HG03025 (cell line): Measurements from ENCODE around the gene HIPK2.
"Not testable (repeated sequence)": the region's sequence is repeated elsewhere in the genome, so short reads cannot be mapped to it uniquely, and the experiment has no call there.

Experiments
- ATAC-seq: cut with Tn5 transposase; IDR thresholded peaks from one replicate; pipeline ENCODE4 v1.9.1; 2021; ENCODE audit warnings: mild to moderate bottlenecking, moderate library complexity; ENCODE audit not compliant: unreplicated experiment, low FRiP score

HIPK2 gene

GRCh38 chr7:139679731-139680594 is 97.8 kb downstream of the HIPK2 start:
- ATAC-seq: no peak

DNA sequence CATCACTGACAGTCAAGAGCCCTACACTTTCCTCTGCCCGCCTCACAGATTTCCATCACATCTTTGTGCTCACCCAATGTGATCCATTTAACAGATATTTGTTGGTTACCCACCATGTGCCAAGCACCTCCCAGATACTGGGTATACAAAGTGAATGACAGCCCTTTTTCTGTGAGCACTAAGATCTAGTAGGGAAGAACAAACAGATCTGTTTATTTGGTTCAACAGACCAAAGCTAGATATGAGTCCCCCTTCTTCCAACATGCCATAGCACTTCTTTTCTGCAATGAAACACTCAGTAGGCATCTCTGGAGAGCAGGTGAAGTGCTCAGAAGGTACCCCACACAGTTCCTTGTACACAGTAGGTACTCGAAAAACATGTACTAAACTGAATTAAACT is 101.4 kb downstream of the HIPK2 start:
- no peak for ATAC-seq

DNA sequence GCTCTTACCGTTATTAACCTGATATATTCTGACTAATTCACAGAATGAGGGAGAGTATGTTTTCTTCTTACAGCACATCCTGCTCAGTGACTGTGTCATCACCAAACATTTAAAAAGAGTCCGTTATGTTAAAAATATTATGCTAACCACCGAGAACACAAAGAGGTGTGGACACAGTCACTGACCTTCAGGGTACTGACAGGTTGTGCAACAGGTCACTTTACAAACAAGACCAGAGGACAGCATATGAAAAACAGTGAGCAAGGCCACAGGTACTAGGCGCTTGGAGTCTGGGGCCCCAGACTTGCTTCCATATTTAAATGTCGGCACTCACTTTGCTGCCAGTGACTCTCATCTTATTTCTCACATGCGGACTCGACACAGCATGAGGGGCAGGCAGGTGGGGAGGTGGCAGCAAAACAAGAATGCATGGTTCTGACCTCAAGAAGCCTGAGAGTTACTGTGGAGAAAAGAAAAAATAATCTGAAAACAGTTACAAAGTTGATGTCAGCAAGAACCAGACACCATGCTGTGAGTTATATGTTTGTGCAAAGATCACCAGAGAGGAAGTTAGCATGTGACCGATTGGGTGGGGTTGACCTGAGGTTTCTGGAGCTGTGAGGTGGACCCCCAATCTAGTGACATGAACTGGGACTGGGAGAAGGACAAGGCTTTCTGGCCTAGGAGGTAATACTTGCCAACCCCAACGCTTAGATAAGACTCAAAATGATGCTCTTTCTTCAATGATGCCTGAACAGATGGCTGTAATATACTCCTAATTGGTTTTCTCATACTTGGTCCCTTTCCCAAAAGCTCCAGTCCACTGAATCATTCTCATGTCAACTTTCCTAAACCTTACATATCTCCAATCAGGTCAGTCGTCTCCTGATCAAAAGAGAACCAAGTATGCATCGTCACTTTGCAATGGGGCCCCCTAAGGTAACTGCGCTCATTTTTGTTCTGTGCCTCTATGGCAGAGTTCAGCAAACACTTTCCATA is 102.4 kb downstream of the HIPK2 start:
- ATAC-seq: no peak

DNA sequence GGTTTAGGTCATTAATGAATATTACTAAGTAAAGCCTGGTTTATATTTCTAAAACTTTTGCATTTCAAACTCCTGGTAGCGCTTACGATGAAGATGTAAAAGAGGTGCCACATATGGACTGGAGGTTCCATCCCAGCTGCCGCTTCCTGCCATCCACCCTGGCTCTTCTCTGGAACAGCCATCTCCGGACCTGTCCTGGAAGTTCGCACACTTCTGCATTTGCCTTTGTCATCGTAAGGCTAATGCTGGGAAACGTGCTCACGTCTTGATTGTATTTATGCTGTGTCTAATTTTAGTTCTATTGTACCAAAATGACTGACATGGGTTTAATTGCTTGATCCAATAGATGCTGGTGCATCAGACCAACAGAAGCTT is 103.1 kb downstream of the HIPK2 start:
- ATAC-seq: no peak

- ATAC-seq: no peak
These were observed 103.5 kb downstream of the HIPK2 start for GRCh38 chr7:139674341-139674740.

DNA sequence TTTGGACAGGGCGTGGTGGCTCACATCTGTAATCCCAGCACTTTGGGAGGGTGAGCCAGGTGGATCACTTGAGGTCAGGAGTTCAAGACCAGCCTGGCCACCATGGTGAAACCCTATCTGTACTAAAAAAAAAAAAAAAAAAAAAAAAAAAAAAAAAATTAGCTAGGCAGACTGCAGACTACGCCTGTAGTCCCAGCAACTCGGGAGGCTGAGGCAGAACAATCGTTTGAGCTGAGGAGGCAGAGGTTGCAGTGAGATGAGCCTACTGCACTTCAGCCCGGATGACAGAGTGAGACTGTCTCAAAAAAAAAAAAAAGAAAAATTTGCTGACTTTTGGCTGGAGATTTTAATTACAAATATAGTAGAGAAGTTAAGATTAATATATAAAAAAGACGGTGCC is 104.0 kb downstream of the HIPK2 start:
- ATAC-seq: no peak

DNA sequence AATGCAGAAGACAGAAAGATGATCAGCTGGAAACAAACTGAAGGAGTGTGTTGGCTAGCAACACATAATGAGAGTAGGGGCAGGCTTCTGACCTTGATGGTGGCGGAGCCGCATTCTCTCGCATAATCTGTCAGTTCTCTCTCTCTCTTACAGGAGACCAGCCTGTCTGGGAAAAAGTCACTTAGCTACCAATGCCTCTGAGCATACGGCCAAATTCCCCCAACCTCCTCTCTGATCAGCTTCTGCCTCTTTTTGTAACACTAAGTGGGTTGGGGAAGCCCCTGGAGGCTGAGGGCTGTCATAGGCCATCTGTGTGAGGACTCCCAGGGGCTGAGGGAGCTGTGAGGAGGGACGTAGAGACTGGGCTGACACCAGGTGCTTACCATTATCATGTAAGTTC is 104.6 kb downstream of the HIPK2 start:
- peak; percentile 47 for ATAC-seq

DNA sequence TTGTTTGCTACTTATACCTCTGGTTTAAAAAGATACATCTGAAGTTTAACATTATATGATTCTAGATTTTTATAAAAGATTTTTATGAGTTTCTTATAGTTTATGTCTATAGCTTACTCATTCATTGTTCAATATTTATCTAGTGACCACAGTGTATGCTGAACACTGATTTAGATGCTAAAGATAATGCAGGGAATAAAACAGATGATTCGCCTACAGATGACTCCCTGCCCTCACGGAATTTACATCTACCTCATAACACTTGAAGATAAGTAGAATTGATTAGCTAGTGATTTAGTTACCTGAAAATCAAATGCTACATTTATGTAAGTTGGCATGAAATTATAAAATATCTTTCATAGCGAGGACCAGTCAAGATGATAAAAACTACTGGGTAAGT is 105.8 kb downstream of the HIPK2 start:
- no peak for ATAC-seq

DNA sequence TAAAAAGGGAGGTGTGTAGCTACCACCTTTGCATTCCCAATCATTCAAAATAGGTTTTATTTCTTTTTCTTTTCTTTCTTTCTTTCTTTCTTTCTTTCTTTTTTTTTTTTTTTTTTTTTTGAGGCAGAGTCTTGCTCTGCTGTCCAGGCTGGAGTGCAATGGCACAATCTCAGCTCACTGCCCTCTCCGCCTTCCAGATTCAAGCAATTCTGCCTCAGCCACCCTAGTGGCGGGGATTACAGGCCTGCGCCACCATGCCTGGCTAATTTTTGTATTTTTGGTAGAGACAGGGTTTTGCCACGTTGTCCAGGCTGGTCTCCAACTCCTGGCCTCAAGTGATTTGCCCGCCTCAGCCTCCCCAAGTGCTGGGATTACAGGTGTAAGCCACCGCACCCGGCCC is 107.1 kb downstream of the HIPK2 start:
- ATAC-seq: not testable (repeated sequence)

DNA sequence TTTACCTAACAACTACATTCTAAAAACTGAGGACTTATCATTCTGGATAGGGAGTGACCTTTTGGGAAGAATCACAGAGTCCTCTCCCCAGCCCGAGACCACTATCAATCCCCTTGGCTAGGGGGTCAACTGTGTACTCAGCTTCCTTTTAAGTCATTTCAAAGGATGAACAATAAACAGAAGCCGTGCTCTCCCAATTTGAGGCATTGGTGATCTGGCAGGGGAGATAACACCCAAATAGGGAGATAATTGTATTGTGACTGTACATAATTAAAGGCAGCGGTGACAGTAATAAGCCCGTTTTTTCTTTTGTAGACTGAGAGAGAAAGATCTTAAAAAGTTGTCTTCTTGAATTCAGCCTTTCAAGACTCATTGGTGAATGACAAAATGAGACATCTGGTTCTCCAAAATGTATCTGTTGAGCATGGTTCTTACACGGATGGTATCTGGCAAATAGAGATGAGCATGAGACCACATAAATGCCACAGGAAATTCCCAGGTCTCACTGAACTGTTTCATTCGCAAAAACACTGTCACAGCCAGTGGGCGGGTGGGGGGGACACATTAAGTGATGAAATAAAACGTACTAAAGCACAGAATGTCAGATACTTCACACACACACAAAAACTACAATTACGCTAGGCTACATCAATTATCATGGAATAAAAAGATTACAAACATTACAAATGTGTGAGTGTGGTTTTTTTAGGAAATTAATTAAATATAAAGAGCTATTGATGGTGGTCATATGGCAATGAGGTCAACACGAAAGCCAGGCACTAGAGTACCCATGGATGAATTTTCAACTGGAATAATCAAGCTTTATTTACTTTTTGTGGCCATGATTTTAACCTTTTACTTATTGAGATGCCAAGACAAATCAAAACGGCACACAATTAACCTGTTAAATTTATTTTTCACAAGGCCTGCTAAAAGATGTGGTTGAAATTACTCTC is 108.4 kb downstream of the HIPK2 start:
- ATAC-seq: no peak

DNA sequence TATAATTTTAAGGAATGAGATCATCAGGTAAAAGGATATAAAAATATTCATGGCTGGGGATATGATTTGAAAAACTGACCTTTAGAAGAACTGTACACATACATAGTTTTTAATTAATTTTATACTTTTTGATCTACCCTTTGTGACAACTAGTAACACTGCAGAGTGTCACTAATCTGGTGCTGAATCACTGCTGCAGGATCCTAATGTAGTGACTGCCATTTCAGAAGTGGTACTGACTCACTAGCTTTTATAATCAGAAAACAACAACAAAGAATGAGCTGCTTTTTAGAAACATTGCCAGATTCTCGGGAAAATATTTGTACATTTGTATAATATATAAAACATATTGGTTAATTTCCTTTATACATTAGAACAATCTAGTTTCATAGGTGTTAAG is 110.4 kb downstream of the HIPK2 start:
- ATAC-seq: no peak

GRCh38 chr7:139666501-139666900 is 111.3 kb downstream of the HIPK2 start:
- ATAC-seq: no peak

DNA sequence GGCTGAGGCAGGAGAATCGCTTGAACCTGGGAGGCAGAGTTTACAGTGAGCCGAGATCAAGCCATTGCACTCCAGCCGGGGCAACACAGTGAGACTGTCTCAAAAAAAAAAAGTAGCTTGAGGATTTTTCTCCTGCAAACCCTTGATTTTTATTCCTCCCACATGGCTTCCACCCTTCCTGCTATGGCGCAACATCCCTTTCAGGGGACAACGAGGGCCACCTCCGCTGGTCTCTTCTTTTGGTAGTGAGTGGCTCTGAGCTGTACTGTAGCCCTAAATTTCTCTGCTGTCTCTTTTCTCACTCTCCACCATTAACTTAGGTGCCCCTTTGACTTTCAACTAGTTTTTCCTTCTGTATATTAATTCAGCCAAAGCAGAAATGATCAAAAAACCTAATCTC is 113.4 kb downstream of the HIPK2 start:
- ATAC-seq: no peak

GRCh38 chr7:139663608-139664177 is 114.1 kb downstream of the HIPK2 start:
- ATAC-seq: no peak

GRCh38 chr7:139661903-139662302 is 115.9 kb downstream of the HIPK2 start:
- no peak for ATAC-seq

DNA sequence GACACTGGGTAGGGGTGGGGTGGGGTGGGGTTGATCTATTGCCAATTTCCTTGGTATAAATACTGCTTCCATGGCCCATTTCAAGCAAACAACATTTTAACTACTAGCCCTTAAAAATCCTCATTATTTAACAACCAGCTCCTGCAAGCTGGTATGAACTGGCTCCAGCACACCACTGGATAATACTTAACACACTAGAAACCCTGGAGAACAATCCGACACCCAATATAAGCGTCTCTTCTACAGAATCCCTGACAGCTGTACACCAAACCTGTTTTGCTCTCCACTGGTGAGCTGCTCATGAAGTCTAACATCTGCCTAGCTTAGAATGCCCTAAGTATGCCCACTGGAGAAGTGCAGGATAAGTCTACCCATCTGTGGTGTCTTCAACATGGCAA is 116.8 kb downstream of the HIPK2 start:
- ATAC-seq: no peak

DNA sequence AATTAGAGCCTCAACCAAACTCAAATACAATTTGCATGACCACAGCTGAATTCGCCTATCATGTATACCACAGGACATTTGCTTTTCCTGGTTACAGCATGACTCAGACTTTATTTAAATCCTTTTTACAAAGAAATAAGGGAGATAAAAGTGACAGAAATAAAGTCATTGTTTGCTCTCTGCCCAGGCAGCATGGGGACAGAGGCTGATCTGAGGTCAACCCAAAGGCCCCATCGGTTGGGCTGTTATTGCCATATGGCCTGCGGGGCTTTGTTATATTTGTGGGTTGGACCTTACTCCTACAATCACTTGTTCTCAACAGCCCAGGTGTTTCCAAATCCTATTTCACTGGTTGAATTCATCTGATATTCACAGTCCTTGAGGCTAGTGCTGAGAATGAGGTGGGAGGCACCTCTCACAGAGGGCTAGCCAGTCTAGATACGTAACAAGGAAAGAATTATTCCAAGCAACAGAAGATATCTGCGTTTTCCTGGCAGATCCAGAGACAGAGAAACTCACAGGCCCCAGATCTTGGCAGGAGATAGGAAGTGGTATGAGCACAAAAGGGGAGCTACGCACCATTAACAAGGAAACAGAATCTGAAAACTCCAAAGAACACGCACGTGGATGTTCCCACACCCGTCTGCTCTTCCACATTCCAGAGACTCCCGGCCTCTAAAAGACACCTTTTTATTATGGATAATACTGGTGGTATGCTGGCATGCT is 117.3 kb downstream of the HIPK2 start:
- ATAC-seq: no peak

DNA sequence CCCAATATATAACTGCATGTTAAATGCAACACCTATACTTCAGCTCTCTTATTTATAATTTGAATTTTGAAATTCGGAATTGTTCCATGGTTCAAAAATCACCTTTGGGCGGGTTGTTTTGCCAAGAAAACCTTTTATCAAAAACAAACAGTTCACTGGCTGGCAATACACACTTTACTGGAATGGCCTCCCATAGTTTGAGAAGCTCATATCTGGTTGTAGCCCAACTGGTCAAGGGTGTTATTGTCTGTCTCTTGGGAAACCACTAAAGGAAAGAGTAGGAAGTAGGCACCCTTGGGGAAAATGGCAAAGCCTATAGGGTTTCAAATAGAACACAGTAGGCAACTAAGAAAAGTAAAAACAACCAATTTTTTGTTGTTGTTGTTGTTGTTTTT is 117.9 kb downstream of the HIPK2 start:
- no peak for ATAC-seq

- ATAC-seq: no peak
These were observed 118.7 kb downstream of the HIPK2 start for GRCh38 chr7:139658908-139659675.
